Stimulated activated CD8-positive, alpha-beta memory T cell treated with anti-CD3 and anti-CD28 coated beads, Interleukin-4, amount 100 ng/mL, for 48 hours (primary cell): ENCODE results near the gene GARNL3.

Experiments used
- DNase-seq: peaks from one replicate; pipeline ENCODE4 v3.0.0-alpha.2; 2020

Gene GARNL3

GRCh38 chr9:127356906-127357305 lies 92.3 kb downstream of the GARNL3 start:
- DNase-seq = no peak

- DNase-seq = no peak
Observed at GRCh38 chr9:127358023-127358535, 93.5 kb downstream of the GARNL3 start.

GRCh38 chr9:127358770-127359169 lies 94.2 kb downstream of the GARNL3 start:
- no peak for DNase-seq

- no peak for DNase-seq
Observed at GRCh38 chr9:127360250-127360649, 95.7 kb downstream of the GARNL3 start.

- no peak for DNase-seq
Observed at GRCh38 chr9:127360829-127361228, 96.3 kb downstream of the GARNL3 start.

- no peak for DNase-seq
Observed at GRCh38 chr9:127361561-127361960, 97.0 kb downstream of the GARNL3 start.

GRCh38 chr9:127362829-127363228 lies 98.3 kb downstream of the GARNL3 start:
- DNase-seq = no peak

GRCh38 chr9:127365461-127365860 lies 100.9 kb downstream of the GARNL3 start:
- DNase-seq = no peak

- DNase-seq = no peak
Observed at GRCh38 chr9:127366594-127366993, 102.0 kb downstream of the GARNL3 start.

- DNase-seq = no peak
Observed at GRCh38 chr9:127368852-127369402, 104.4 kb downstream of the GARNL3 start.

- no peak for DNase-seq
Observed at GRCh38 chr9:127369428-127369827, 104.9 kb downstream of the GARNL3 start.

GRCh38 chr9:127370147-127370579 lies 105.6 kb downstream of the GARNL3 start:
- DNase-seq = no peak

GRCh38 chr9:127370672-127371648 lies 106.4 kb downstream of the GARNL3 start:
- DNase-seq = no peak

- no peak for DNase-seq
Observed at GRCh38 chr9:127380479-127380878, 115.9 kb downstream of the GARNL3 start.

- no peak for DNase-seq
Observed at GRCh38 chr9:127382541-127382940, 118.0 kb downstream of the GARNL3 start.

- no peak for DNase-seq
Observed at GRCh38 chr9:127384016-127384730, 119.6 kb downstream of the GARNL3 start.

- DNase-seq = no peak
Observed at GRCh38 chr9:127384901-127385300, 120.3 kb downstream of the GARNL3 start.

- DNase-seq = no peak
Observed at GRCh38 chr9:127386249-127386648, 121.7 kb downstream of the GARNL3 start.

- no peak for DNase-seq
Observed at GRCh38 chr9:127386981-127387380, 122.4 kb downstream of the GARNL3 start.

GRCh38 chr9:127388037-127388855 lies 123.7 kb downstream of the GARNL3 start:
- peak; percentile 88 for DNase-seq

GRCh38 chr9:127388856-127389238 lies 124.3 kb downstream of the GARNL3 start:
- DNase-seq = no peak
